Transverse colon (tissue), 3 donors: ENCODE results near the gene GRIK4.

Experiments used
- POLR2A ChIP-seq: fragments of 450-650 bp; IDR thresholded peaks from one replicate; pipeline ENCODE4 v1.6.1; 2016; ENCODE audit warnings: antibody characterized with exemption, mild to moderate bottlenecking, moderate library complexity
- TF ChIP-seq, protein P1 (sequence below), 5 experiments: fragments of 200-600 bp in 3 of 5; fragments of 450-650 bp in 2 of 5; sonication (generic) in 3 of 5; IDR thresholded peaks; 1 replicate in 2 of 5; 2 replicates in 3 of 5; pipeline ENCODE4 v1.5.1; 2016 to 2017; ENCODE audit warnings: antibody characterized with exemption in 5 of 5, inconsistent platforms in 3 of 5, mild to moderate bottlenecking in 2 of 5, moderate library complexity in 1 of 5

GRCh38 chr11:120486138-120486537 lies 25.4 kb upstream of the GRIK4 start:
- TF ChIP-seq, protein P1, sequence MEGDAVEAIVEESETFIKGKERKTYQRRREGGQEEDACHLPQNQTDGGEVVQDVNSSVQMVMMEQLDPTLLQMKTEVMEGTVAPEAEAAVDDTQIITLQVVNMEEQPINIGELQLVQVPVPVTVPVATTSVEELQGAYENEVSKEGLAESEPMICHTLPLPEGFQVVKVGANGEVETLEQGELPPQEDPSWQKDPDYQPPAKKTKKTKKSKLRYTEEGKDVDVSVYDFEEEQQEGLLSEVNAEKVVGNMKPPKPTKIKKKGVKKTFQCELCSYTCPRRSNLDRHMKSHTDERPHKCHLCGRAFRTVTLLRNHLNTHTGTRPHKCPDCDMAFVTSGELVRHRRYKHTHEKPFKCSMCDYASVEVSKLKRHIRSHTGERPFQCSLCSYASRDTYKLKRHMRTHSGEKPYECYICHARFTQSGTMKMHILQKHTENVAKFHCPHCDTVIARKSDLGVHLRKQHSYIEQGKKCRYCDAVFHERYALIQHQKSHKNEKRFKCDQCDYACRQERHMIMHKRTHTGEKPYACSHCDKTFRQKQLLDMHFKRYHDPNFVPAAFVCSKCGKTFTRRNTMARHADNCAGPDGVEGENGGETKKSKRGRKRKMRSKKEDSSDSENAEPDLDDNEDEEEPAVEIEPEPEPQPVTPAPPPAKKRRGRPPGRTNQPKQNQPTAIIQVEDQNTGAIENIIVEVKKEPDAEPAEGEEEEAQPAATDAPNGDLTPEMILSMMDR (IDR thresholded peaks at IDR 0.05): no peak
- TF ChIP-seq POLR2A: no peak
